Body of pancreas (tissue), 4 donors: ENCODE measurements around the gene RBMS3. TPM values are rescaled to one million over a fixed set of nuclear protein-coding genes. Genes with fewer than 3 reads are reported as not detected.

Experiments
- ATAC-seq: fragments of 150-250 bp; one replicate; pipeline ENCODE4 v1.9.1; 2016
- DNase-seq, 4 donors: peaks; one replicate each; pipeline ENCODE4 v3.0.0-alpha.2; 2019
- H3K27ac ChIP-seq, 4 donors: fragments of 200-600 bp; sonication (generic); 1 replicate in 3 of 4; 2 replicates in 1 of 4; pipeline versions ENCODE4 v1.5.1 to v1.6.1; 2016 to 2019; ENCODE audit warnings: mild to moderate bottlenecking in 1 of 4, mixed read lengths in 1 of 4, moderate library complexity in 1 of 4
- H3K27me3 ChIP-seq, 2 donors: fragments of 200-600 bp; sonication (generic); one replicate each; pipeline ENCODE4 v1.6.0; 2016; ENCODE audit warnings: mild to moderate bottlenecking in 1 of 2
- H3K36me3 ChIP-seq, 2 donors: fragments of 200-600 bp; sonication (generic); replicated peaks in 1 of 2; 2 replicates each; pipeline ENCODE4 v1.5.1; 2016; ENCODE audit warnings: low read depth in 2 of 2; ENCODE audit not compliant: insufficient read depth in 1 of 2
- H3K4me1 ChIP-seq: fragments of 200-600 bp; sonication (generic); one replicate; pipeline ENCODE4 v1.6.0; 2016
- H3K4me3 ChIP-seq, 2 donors: fragments of 200-600 bp; sonication (generic); 1 replicate in 1 of 2; 2 replicates in 1 of 2; pipeline ENCODE4 v1.5.1; 2016 to 2019
- H3K9me3 ChIP-seq, 3 donors: fragments of 200-600 bp; sonication (generic); 1 replicate in 2 of 3; 2 replicates in 1 of 3; pipeline ENCODE4 v1.5.1; 2016
- CTCF ChIP-seq, 7 experiments: fragments of 450-650 bp in 4 of 7; fragments of 200-600 bp in 3 of 7; sonication (generic) in 3 of 7; IDR thresholded peaks; one replicate each; pipeline ENCODE4 v1.5.1; 2016 to 2019; ENCODE audit warnings: antibody characterized with exemption in 7 of 7
- POLR2A ChIP-seq, 3 donors: fragments of 450-650 bp; IDR thresholded peaks; one replicate each; pipeline ENCODE4 v1.6.1; 2016; ENCODE audit warnings: antibody characterized with exemption in 3 of 3, mild to moderate bottlenecking in 2 of 3
- WGBS, 2 donors: methylation state at CpG; one replicate each; pipeline ENCODE4 v1.1.5; 2017; 5-methylcytosine and 5-hydroxymethylcytosine counted together
- intact Hi-C: fragments of 100-400 bp; cut with DNase I; formaldehyde crosslinking; loops from one replicate; pipeline ENCODE4 v1.15.1; 2023
- total RNA-seq, 2 donors: library from RNA; depleted of rRNA; stranded (reverse); fragments of >200 nt; gene quantifications; one replicate each; pipeline ENCODE4 v1.1.0, GENCODE V29; 2016

The RBMS3 gene
- total RNA-seq, 2 donors from 2014 or later = 17.4 to 29.7 TPM

- H3K4me1 ChIP-seq = no peaks in the 10 kb centered on the region
- 34 to 61% methylated on average over 2 of the region's 2 CpGs for WGBS, 2 donors
- H3K36me3 ChIP-seq = no peaks in the 10 kb centered on the region
- ATAC-seq (no peak), DNase-seq (no peak)
- no peaks in the 10 kb centered on the region for H3K27me3 ChIP-seq
- TF ChIP-seq POLR2A (IDR thresholded peaks at IDR 0.05) (no peak), CTCF (IDR thresholded peaks at IDR 0.05) (no peak)
- H3K27ac ChIP-seq = no peak overlapping the region
- no peak overlapping the region for H3K4me3 ChIP-seq
- H3K9me3 ChIP-seq = no peaks in the 10 kb centered on the region
- intact Hi-C loops = no loop called here
Measured at GRCh38 chr3:29557186-29557585, 276.3 kb downstream of the RBMS3 start.

DNA sequence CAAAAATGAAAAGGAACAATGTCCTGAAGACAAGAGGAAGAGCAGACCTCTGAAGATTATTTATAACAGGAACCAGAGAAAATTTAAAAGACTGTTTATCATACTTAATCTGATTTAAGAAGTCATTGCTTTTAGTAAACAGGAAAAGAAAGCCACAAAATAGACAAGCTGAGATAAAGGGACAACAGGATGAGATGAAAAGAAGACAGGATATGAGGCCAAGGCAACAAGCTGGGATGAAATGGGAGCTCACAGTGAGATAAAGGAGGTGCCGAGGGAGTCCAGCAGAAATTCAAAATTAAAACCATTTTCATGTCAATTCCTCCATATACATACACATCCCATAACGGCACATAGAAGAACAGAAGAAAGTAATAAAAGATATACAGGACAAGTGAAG lies 277.0 kb downstream of the RBMS3 start:
- Histone ChIP-seq H3K27ac (no peak overlapping the region), H3K4me1 (no peaks in the 10 kb centered on the region), H3K9me3 (no peaks in the 10 kb centered on the region), H3K4me3 (no peak overlapping the region), H3K27me3 (no peaks in the 10 kb centered on the region), H3K36me3 (no peaks in the 10 kb centered on the region)
- TF ChIP-seq POLR2A (IDR thresholded peaks at IDR 0.05) (no peak), CTCF (IDR thresholded peaks at IDR 0.05) (no peak)
- WGBS, 2 donors = 62 to 74% methylated on average over 2 of the region's 2 CpGs
- no peak for DNase-seq
- ATAC-seq = no peak
- intact Hi-C loops = no loop called here

DNA sequence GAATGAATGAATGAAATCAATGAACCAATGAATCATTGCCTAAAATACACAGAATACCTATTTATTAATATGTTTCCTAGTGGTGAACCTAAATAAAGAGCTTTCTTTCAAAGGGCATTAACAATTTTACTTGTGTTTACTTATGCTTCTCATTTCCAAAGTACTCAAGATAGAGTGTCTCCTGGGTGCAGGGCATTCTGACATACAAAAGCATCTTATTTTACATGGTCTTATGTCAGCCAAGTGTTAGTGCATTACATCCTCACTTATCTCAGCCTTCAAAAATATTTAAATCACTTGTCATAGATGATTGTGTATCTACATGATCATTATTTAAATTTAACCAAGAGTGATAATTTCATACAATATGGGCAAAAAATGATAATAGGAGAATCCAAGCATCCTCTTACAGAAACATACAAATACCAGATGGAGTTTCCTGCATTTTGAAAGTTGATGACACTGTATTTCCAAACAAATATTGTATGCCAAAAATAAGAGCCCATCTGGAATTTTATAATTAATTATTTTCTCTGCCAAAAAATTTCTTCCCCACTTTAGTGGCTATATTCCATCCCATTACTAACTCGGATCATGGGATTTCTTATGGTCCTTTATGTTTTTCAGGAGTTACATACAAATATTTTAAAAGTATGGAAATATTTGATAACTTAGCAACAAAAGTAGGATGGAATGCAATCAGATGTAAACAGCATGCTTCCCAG lies 279.0 kb downstream of the RBMS3 start:
- 50 to 55% methylated on average over 1 of the region's 1 CpG for WGBS, 2 donors
- TF ChIP-seq POLR2A (IDR thresholded peaks at IDR 0.05) = no peak
- no peak for TF ChIP-seq CTCF (IDR thresholded peaks at IDR 0.05)
- no peaks in the 10 kb centered on the region for H3K27me3 ChIP-seq
- no peaks in the 10 kb centered on the region for H3K36me3 ChIP-seq
- ATAC-seq (no peak), DNase-seq (no peak)
- H3K9me3 ChIP-seq = no peaks in the 10 kb centered on the region
- intact Hi-C loops = no loop called here
- H3K4me1 ChIP-seq = no peaks in the 10 kb centered on the region
- H3K27ac ChIP-seq = no peak overlapping the region
- H3K4me3 ChIP-seq = no peak overlapping the region

GRCh38 chr3:29561651-29562149 lies 280.8 kb downstream of the RBMS3 start:
- H3K27ac ChIP-seq = no peak overlapping the region
- no peak for ATAC-seq
- 72 to 76% methylated on average over 4 of the region's 4 CpGs for WGBS, 2 donors
- H3K4me1 ChIP-seq = no peaks in the 10 kb centered on the region
- H3K4me3 ChIP-seq = no peak overlapping the region
- no peaks in the 10 kb centered on the region for H3K27me3 ChIP-seq
- no peaks in the 10 kb centered on the region for H3K36me3 ChIP-seq
- DNase-seq = no peak
- H3K9me3 ChIP-seq = no peaks in the 10 kb centered on the region
- intact Hi-C loops = no loop called here
- TF ChIP-seq CTCF (IDR thresholded peaks at IDR 0.05) (no peak), POLR2A (IDR thresholded peaks at IDR 0.05) (no peak)

DNA sequence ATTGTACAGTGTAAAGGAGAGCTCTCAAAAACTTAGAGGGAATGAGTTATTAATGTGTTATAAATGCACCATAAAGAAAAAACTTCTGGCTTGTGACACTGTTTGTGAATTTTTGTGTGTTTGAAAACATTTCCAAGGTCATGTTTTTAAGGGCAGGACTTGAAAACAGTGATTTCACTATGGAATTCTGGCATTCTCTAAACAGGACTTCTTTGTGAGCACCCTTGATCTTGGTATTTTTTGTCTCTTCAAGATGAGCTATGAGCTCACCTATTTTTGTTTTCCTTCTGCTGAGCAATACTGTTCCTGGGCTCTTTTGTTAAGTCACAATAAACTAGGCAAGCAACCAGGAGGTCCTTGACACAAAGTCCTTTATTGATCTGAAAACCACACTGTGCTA lies 284.4 kb downstream of the RBMS3 start:
- H3K4me3 ChIP-seq = no peak overlapping the region
- H3K36me3 ChIP-seq = no peaks in the 10 kb centered on the region
- intact Hi-C loops = no loop called here
- H3K27me3 ChIP-seq = no peaks in the 10 kb centered on the region
- H3K4me1 ChIP-seq = no peaks in the 10 kb centered on the region
- no peak for DNase-seq
- no peak overlapping the region for H3K27ac ChIP-seq
- TF ChIP-seq CTCF (IDR thresholded peaks at IDR 0.05) = no peak
- no peak for TF ChIP-seq POLR2A (IDR thresholded peaks at IDR 0.05)
- ATAC-seq = no peak
- no peaks in the 10 kb centered on the region for H3K9me3 ChIP-seq
